C4-2B (cell line): ENCODE data around the gene PRAC2.

Source experiments
- H3K27ac ChIP-seq: fragments of 450-650 bp; 2 replicates; pipeline ENCODE4 v1.5.1; 2017
- CTCF ChIP-seq: fragments of 450-650 bp; conservative IDR thresholded peaks from 2 replicates; pipeline ENCODE4 v1.5.1; 2017; ENCODE audit warnings: mild to moderate bottlenecking
- ZFX ChIP-seq: fragments of 450-650 bp; IDR thresholded peaks from 2 replicates; pipeline ENCODE4 v1.6.1; 2017

Gene PRAC2

GRCh38 chr17:48722915-48723422, at the start of gene PRAC2:
Gene PRAC2, plus strand, starts transcription at chr17:48723185. Its CDS starts 1,226 bp downstream, at chr17:48724411.
- peak within 1 kb of the TSS; percentile 98 for H3K27ac ChIP-seq
- no peak for TF ChIP-seq CTCF
- TF ChIP-seq ZFX = 0 out of 2 replicates have a peak, but pooled peaks have one; percentile 4

- TF ChIP-seq CTCF = no peak
- TF ChIP-seq ZFX = no peak
- H3K27ac ChIP-seq = no peak overlapping the region
Measured at GRCh38 chr17:48676963-48677558, 45.9 kb upstream of the PRAC2 start.

GRCh38 chr17:48678141-48678971, 44.6 kb upstream of the PRAC2 start:
- peak overlapping the region; percentile 2 for H3K27ac ChIP-seq
- TF ChIP-seq ZFX = no peak
- TF ChIP-seq CTCF = peak; percentile 99

- no peak overlapping the region for H3K27ac ChIP-seq
- TF ChIP-seq CTCF (no peak), ZFX (no peak)
Measured at GRCh38 chr17:48679385-48680096, 43.4 kb upstream of the PRAC2 start.

GRCh38 chr17:48681609-48682008, 41.4 kb upstream of the PRAC2 start:
- TF ChIP-seq ZFX (no peak), CTCF (no peak)
- no peak overlapping the region for H3K27ac ChIP-seq

GRCh38 chr17:48690655-48691054, 32.3 kb upstream of the PRAC2 start:
- H3K27ac ChIP-seq = no peak overlapping the region
- TF ChIP-seq CTCF (no peak), ZFX (no peak)
